ENCODE measurements around the gene ASPDH.

The ASPDH gene

GRCh38 chr19:50489461-50490011 lies 24.2 kb downstream of the ASPDH start:
- CTCF ChIA-PET: interaction anchor here (1.1 kb wide), 1 partner anchor 29 kb away, joined by 3 read pairs; no protein-coding TSS in a partner anchor
- no peak for TF ChIP-seq CTCF (IDR thresholded peaks at IDR 0.05; ENCODE audit: control extremely low read depth, extremely low read depth, low read depth, missing control alignments)
- POLR2A ChIA-PET: no interaction called here
- no peak for DNase-seq (ENCODE audit: extremely low spot score)

GRCh38 chr19:50488389-50489194 lies 25.1 kb downstream of the ASPDH start:
- POLR2A ChIA-PET: interaction anchor here (0.6 to 0.7 kb wide), 2 partner anchors 10 to 28 kb away, joined by 3 to 4 read pairs; no protein-coding TSS in a partner anchor

GRCh38 chr19:50486823-50487515 lies 26.7 kb downstream of the ASPDH start:
- TF ChIP-seq CTCF (IDR thresholded peaks at IDR 0.05; ENCODE audit: control extremely low read depth, extremely low read depth, low read depth, missing control alignments): peak; percentile 32
- CTCF ChIA-PET: interaction anchor here (0.7 to 1.3 kb wide), 2 partner anchors 13 to 118 kb away, joined by 3 to 4 read pairs; no protein-coding TSS in a partner anchor
- POLR2A ChIA-PET: no interaction called here
- no peak for DNase-seq (ENCODE audit: extremely low spot score)

More at GRCh38 chr19:50488389-50489194, 25.1 kb downstream of the ASPDH start:
- DNase-seq (ENCODE audit: extremely low spot score): no peak
- CTCF ChIA-PET: no interaction called here
- no peak for TF ChIP-seq CTCF (IDR thresholded peaks at IDR 0.05; ENCODE audit: control extremely low read depth, extremely low read depth, low read depth, missing control alignments)

GRCh38 chr19:50485284-50485955 lies 28.3 kb downstream of the ASPDH start:
- CTCF ChIA-PET: interaction anchor here (0.8 to 1.9 kb wide), 3 partner anchors 53 to 437 kb away, joined by 3 to 4 read pairs (median 3); no protein-coding TSS in a partner anchor
- POLR2A ChIA-PET: no interaction called here
- no peak for DNase-seq (ENCODE audit: extremely low spot score)
- no peak for TF ChIP-seq CTCF (IDR thresholded peaks at IDR 0.05; ENCODE audit: control extremely low read depth, extremely low read depth, low read depth, missing control alignments)

- ChIA-PET POLR2A (no interaction called here), CTCF (no interaction called here)
- DNase-seq (ENCODE audit: extremely low spot score): no peak
- TF ChIP-seq CTCF (IDR thresholded peaks at IDR 0.05; ENCODE audit: control extremely low read depth, extremely low read depth, low read depth, missing control alignments): no peak
These were observed 30.8 kb downstream of the ASPDH start for GRCh38 chr19:50482916-50483315.

- POLR2A ChIA-PET: no interaction called here
- DNase-seq (ENCODE audit: extremely low spot score): no peak
- TF ChIP-seq CTCF (IDR thresholded peaks at IDR 0.05; ENCODE audit: control extremely low read depth, extremely low read depth, low read depth, missing control alignments): no peak
- CTCF ChIA-PET: no interaction called here
These were observed 31.4 kb downstream of the ASPDH start for GRCh38 chr19:50482271-50482855.

Measured in GM10248 (cell line).